ENCODE results near the gene RSPRY1.
"Not testable (repeated sequence)": the region's sequence is repeated elsewhere in the genome, so short reads cannot be mapped to it uniquely, and the experiment has no call there.

Gene RSPRY1

DNA sequence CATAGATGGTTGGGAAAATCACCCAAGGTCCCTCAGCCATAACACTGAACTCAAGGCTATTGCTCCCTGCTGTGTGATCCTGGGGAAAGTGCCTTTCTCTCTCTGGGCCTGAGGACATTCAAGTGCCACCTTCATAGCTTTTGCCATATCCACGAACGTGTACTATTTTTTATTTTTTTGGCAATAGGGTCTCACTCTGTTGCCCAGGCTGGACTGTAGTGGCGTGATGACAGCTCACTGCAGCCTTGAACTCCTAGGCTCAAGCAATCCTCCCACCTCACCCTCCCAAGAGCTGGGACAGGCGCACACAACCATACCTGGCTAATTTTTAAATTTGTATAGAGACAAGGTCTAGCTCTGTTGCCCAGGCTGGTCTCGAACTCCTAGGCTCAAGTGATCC is 87.7 kb downstream of the RSPRY1 start:
- no peak for DNase-seq

- DNase-seq = not testable (repeated sequence)
Observed at GRCh38 chr16:57275946-57276345, 89.8 kb downstream of the RSPRY1 start.

DNA sequence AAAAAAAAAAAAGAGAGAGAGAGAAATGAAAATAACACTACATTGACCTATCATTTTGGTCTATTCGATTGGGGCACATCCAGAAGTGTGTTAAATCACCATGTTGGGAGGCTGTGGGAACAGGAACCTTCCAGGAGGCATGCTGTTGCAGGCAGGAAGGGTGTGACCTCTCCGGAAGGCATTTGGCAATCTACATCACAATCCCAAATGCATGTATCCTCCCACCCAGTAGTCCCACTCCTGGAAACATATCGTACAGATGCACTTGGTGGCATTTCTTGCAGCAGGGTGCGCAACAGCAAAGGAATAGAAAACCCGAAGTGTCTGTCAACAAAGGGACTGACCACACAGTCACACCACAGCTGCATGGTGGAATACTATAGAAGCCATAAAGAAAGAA is 90.5 kb downstream of the RSPRY1 start:
- no peak for DNase-seq

DNA sequence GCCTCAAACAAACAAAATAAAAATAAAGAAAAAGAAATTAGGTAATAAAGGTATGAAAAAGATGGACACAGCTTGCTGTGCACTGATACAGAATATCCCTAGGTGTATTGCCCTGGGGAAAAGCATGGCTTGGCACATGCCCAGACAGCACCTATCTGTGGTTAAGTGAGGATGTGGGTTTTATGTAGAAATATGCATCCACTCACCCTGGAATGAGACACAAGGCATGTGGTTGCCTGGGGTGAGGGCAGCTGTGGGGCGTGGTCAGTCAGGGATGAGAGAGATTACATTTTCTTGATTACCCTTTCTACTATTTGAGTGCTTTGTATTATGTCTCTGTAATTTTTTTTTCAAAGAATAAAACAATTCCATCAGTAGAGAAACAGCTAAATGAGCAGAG is 91.5 kb downstream of the RSPRY1 start:
- peak; percentile 63 for DNase-seq

DNA sequence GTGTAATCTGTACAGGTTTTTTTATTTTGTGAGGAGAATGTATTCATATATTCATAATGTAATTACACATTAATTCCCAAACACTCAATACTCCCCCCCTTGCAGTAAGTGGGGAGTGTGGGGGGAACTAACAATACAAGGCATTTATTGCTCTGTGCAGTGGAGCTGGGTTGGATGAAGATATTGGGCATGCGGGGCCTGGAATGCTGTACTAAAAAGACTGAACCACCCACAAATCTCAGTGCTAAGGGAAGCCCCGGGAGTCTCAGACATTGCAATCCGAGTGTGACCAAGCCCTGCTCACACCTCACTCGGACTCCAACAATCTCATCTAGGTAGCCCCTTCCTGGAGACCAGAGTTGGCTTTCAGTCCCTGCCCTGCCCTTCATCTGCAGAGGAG is 92.4 kb downstream of the RSPRY1 start:
- no peak for DNase-seq

DNA sequence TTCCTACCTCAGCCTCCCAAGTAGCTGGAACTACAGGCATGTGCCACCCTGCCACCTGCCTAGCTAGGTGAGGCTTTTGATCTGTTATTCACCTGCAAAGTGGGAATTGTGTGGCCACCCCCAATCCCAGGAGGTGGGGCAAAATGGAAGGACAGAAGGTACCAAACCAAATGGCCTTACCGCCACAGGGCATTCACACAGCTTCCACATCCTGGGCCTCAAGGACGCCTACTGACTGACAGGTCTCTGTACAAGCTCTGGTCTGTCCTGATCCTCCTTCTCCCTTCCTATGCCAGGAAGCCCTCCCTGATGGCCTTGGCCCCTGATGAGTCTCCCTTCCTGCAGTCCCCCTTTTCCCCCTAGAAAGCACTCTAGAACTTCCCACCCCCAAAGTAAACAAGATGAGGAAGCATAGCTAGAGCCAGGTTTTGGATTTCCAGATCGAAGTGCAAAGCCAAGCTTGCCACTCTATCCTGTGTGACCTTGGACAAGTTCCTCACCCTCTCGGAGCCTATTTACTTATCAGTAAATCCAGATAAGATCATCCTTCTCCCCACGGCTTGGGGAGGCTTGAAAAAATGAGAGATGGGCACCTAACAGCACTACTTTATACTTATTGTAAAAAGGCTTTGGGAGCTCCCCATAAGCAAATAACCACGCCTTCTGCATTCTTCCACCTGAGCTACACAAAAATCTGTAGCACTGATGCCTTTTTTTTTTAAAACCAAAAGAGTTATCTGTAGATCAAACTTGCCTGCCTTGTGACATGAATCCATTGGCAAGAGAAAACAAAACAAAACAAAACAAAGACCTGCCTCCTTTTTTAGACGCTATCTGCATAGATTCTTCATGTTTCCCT is 93.9 kb downstream of the RSPRY1 start:
- no peak for DNase-seq

GRCh38 chr16:57281791-57282190 is 95.7 kb downstream of the RSPRY1 start:
- DNase-seq = no peak

GRCh38 chr16:57282510-57283213 is 96.5 kb downstream of the RSPRY1 start:
- no peak for DNase-seq

GRCh38 chr16:57283214-57283958 is 97.3 kb downstream of the RSPRY1 start:
- DNase-seq = no peak

GRCh38 chr16:57283959-57284208 is 97.8 kb downstream of the RSPRY1 start:
- DNase-seq = no peak

- peak; percentile 47 for DNase-seq
Observed at GRCh38 chr16:57284209-57284951, 98.3 kb downstream of the RSPRY1 start, which contains the start of gene PLLP. Gene PLLP (minus strand): TSS chr16:57284672. CDS start chr16:57284540, 132 bp downstream.

DNA sequence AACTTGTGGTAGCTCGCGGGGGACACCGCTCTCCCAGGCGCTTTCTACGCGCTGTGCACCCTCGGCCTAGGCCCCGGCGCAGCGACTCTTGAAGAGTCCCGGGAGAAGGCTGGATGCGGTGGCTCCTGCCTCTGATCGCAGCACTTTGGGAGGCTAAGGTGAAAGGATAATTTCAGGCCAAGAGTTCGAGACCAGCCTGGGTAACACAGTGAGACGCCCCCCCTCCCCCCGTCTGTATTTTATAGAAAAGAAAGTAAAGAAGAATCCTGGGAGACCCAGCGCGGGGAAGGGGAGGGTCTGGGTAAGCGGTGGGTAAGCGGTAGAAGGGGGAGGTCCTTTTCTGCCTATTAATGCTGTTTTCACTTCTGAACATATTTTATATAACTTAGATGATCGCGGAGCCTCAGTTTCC is 98.8 kb downstream of the RSPRY1 start:
- no peak for DNase-seq

- no peak for DNase-seq
Observed at GRCh38 chr16:57285379-57285778, 99.2 kb downstream of the RSPRY1 start.

DNA sequence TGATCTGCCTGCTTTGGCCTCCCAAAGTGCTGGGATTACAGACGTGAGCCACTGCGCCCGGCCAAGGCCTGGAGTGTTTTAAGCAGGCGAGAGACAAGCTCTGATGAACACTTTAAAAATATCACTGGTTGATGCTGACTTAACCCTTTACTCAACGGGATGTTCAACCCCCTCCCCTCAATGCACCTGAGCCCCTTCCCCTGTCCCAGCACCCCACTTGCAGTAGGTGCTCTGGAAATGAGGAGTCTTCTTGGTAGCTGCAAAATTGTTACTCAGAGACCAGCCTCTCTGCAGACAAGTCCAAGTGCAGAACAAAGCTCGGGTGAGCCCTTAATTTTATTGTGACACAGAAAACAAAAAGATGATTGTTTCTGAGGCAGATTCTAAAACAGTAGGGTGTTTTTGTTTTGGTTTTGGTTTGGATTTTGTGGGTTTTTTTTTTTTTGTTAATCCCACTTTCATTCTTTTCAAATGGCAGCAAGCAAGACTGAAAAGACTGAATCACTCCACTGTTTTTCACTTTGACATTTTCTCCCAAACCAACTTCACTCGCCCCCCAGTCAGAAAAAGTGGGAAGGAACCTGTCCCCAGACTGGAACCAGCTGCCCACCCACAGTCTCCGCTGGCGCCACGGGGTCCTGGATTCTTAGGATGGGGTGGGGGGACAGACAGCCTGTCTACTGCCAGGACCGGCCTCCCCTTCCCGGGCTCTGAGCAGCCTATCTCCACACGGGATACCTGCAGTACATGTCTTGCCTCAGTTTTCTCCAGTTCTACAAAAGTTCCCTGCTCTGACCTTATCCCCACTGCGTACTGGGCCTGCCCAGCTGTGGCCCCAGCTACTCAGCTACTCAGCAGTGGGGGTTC is 103.5 kb downstream of the RSPRY1 start:
- no peak for DNase-seq
